ENCODE data around the gene TMEM119.

DNA sequence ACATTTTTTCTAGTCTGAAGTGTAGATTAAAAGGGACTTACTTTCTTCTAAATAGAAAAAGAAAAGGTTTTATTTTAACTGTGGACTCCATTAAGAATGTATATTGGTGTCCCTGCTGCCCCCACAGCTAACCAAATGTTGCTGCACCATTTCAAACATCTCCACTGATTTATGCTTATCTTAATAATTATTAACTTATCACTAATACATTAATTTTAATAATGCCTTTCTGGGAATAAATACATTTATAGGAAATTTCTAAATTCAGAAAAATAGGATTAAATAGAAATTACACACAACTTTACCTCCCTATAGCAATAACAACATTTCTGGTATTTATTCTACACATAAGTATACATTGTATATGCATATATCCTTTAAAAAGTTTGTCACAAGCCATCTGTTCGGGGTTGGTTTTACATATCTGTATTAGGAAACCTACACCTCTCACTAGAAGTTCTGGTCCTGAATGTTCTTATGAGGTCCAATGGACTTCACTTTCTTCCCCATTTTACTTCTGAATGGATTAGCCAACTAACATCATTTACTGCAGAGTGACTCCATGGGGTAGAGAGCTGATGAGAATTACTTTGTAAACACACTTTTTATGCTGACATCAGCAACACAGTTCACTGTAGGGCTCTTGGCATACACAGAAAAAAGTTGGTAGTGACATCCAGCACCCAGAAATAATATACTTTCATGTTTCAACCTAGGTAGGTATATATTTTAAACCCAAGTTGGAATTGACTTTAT lies 45.2 kb upstream of the TMEM119 start:
- TF ChIP-seq BRF2 (CRISPR knock-in tag; IDR thresholded peaks at IDR 0.05) (no peak), SMARCE1 (IDR thresholded peaks at IDR 0.05; ENCODE audit: borderline replicate concordance) (no peak), MXD4 (CRISPR knock-in tag; IDR thresholded peaks at IDR 0.05) (no peak), SMC3 (IDR thresholded peaks at IDR 0.05; ENCODE audit: low read length) (no peak), JUND (CRISPR knock-in tag; IDR thresholded peaks at IDR 0.05) (no peak), TCF12 (IDR thresholded peaks at IDR 0.05) (no peak), TCF12 (CRISPR knock-in tag; IDR thresholded peaks at IDR 0.05) (no peak), PRPF4 (IDR thresholded peaks at IDR 0.05; ENCODE audit: low read depth, low read length, poor library complexity, severe bottlenecking) (no peak)
